Measurements from ENCODE around the gene SAPCD2. TPM values are rescaled to one million over a fixed set of nuclear protein-coding genes. Genes with fewer than 3 reads are reported as not detected.

SAPCD2 gene
- total RNA-seq, 1 donor from 2014 or later: 13.5 TPM

GRCh38 chr9:137032858-137033257, 37.5 kb downstream of the SAPCD2 start:
- peak overlapping the region; percentile 9 for H3K4me3 Mint-ChIP-seq (ENCODE audit: unreplicated experiment)
- H3K27ac Mint-ChIP-seq (ENCODE audit: unreplicated experiment): no peak overlapping the region
- no peaks in the 10 kb centered on the region for H3K36me3 Mint-ChIP-seq (ENCODE audit: unreplicated experiment)
- peaks cover 2% of the 10 kb centered on the region for H3K9me3 Mint-ChIP-seq (ENCODE audit: unreplicated experiment)
- peaks cover 10% of the 10 kb centered on the region for H3K27me3 Mint-ChIP-seq (ENCODE audit: unreplicated experiment)
- DNase-seq: no peak
- H3K4me1 Mint-ChIP-seq (ENCODE audit: low read depth, unreplicated experiment): peaks cover 2% of the 10 kb centered on the region
- TF ChIP-seq, protein P1, sequence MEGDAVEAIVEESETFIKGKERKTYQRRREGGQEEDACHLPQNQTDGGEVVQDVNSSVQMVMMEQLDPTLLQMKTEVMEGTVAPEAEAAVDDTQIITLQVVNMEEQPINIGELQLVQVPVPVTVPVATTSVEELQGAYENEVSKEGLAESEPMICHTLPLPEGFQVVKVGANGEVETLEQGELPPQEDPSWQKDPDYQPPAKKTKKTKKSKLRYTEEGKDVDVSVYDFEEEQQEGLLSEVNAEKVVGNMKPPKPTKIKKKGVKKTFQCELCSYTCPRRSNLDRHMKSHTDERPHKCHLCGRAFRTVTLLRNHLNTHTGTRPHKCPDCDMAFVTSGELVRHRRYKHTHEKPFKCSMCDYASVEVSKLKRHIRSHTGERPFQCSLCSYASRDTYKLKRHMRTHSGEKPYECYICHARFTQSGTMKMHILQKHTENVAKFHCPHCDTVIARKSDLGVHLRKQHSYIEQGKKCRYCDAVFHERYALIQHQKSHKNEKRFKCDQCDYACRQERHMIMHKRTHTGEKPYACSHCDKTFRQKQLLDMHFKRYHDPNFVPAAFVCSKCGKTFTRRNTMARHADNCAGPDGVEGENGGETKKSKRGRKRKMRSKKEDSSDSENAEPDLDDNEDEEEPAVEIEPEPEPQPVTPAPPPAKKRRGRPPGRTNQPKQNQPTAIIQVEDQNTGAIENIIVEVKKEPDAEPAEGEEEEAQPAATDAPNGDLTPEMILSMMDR (IDR thresholded peaks at IDR 0.05; ENCODE audit: partially characterized antibody, unreplicated experiment): no peak

- H3K27me3 Mint-ChIP-seq (ENCODE audit: unreplicated experiment): peaks cover 12% of the 10 kb centered on the region
- H3K4me1 Mint-ChIP-seq (ENCODE audit: low read depth, unreplicated experiment): peaks cover 2% of the 10 kb centered on the region
- TF ChIP-seq, protein P1 (IDR thresholded peaks at IDR 0.05; ENCODE audit: partially characterized antibody, unreplicated experiment): no peak
- no peaks in the 10 kb centered on the region for H3K36me3 Mint-ChIP-seq (ENCODE audit: unreplicated experiment)
- H3K4me3 Mint-ChIP-seq (ENCODE audit: unreplicated experiment): no peak within 1 kb of the TSS
- no peak within 1 kb of the TSS for H3K27ac Mint-ChIP-seq (ENCODE audit: unreplicated experiment)
- peaks cover 3% of the 10 kb centered on the region for H3K9me3 Mint-ChIP-seq (ENCODE audit: unreplicated experiment)
- DNase-seq: no peak
Observed at GRCh38 chr9:137031904-137032640, 38.3 kb downstream of the SAPCD2 start, which contains the start of gene FUT7. FUT7 (minus strand) TSS chr9:137032088; CDS start chr9:137031991, 97 bp downstream.

DNA sequence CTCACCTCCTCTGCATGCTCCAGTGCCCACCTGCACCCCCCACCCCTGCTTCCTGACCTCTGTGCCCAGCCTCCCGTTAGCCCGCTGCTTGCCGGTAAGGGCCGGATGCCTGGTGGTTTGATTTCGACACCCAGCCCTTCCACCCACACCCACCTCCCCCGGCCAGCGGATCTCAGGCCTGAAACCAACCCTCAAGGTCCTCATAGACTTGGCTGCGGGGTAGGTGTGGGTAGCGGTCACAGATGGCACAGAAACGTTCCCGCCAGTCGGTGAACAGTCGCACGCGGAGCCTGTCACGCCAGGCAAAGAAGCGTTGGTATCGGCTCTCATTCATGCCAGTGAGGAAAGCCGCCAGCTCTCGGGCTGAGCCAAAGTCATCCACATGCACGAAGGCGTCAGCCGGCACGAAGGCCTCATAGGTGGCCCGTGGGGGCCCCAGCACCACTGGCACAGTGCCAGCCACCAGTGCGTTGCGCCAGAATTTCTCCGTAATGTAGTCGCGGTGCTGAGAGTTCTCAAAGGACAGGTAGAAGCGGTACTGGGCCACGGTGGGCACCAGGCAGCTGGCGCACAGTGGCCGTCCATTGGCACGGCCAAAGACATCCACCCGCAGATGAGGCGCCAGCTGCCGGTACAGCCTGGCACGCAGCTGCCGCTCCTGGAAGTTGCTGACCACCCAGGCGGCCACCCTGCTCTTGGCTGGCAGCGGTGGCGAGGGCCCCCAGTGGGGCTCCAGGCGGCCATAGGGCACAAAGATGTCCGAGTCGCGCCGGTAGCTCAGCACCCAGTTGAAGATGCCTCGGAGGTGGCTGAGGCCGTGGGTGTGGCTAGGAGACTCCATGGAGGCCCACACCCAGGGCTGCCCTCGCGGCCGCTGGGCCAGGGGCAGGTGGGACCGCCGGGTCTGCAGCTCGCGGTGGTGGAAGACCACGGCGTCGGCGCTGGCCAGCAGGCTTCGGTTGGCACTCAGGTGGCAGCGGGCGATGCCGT, 39.5 kb downstream of the SAPCD2 start:
- Mint-ChIP-seq H3K27me3 (ENCODE audit: unreplicated experiment) (peaks cover 12% of the 10 kb centered on the region), H3K27ac (ENCODE audit: unreplicated experiment) (no peak overlapping the region), H3K4me3 (ENCODE audit: unreplicated experiment) (no peak overlapping the region)

DNA sequence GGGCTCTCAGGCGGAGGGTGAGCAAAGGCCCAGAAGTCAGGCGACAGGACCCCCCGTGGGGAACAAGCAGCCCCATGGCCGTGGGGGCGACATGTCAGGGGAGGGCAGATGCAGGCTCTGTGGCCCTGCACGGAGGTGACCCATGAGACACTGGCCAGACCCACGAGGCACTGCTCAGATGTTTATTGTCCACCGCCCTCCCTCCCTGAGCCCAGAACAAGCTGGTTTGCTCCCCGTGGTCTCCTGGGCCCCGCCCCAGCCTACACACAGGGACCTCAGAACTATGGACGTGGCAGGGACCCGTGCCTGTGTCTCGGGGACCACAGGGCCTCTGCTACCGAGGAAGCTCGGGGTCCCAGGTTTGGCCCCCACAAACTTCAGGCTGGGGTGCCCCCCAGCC, 40.4 kb downstream of the SAPCD2 start:
- Mint-ChIP-seq H3K4me3 (ENCODE audit: unreplicated experiment) (no peak overlapping the region), H3K27ac (ENCODE audit: unreplicated experiment) (no peak overlapping the region), H3K4me1 (ENCODE audit: low read depth, unreplicated experiment) (peaks cover 2% of the 10 kb centered on the region), H3K36me3 (ENCODE audit: unreplicated experiment) (no peaks in the 10 kb centered on the region), H3K9me3 (ENCODE audit: unreplicated experiment) (peaks cover 3% of the 10 kb centered on the region), H3K27me3 (ENCODE audit: unreplicated experiment) (peaks cover 12% of the 10 kb centered on the region)
- TF ChIP-seq, protein P1 (IDR thresholded peaks at IDR 0.05; ENCODE audit: partially characterized antibody, unreplicated experiment): no peak
- DNase-seq: no peak

More for the DNA sequence above, 39.5 kb downstream of the SAPCD2 start:
- TF ChIP-seq, protein P1 (IDR thresholded peaks at IDR 0.05; ENCODE audit: partially characterized antibody, unreplicated experiment): no peak
- H3K9me3 Mint-ChIP-seq (ENCODE audit: unreplicated experiment): peaks cover 3% of the 10 kb centered on the region
- peaks cover 2% of the 10 kb centered on the region for H3K4me1 Mint-ChIP-seq (ENCODE audit: low read depth, unreplicated experiment)
- no peak for DNase-seq
- no peaks in the 10 kb centered on the region for H3K36me3 Mint-ChIP-seq (ENCODE audit: unreplicated experiment)

Measured in glutamatergic neuron (in vitro differentiated cells).